ENCODE data around the gene NT5C.

NT5C gene

GRCh38 chr17:75115555-75115954 lies 16.0 kb downstream of the NT5C start:
- DNase-seq (ENCODE audit: low read depth), result no peak

- no peak for DNase-seq (ENCODE audit: low read depth)
Measured at GRCh38 chr17:75114552-75115314, 16.8 kb downstream of the NT5C start.

GRCh38 chr17:75113798-75114551 lies 17.6 kb downstream of the NT5C start:
- DNase-seq (ENCODE audit: low read depth), result peak; percentile 85

- no peak for DNase-seq (ENCODE audit: low read depth)
Measured at GRCh38 chr17:75111777-75112335, 19.7 kb downstream of the NT5C start.

GRCh38 chr17:75110234-75110937 lies 21.2 kb downstream of the NT5C start:
- DNase-seq (ENCODE audit: low read depth), result no peak

GRCh38 chr17:75109407-75110233 lies 21.9 kb downstream of the NT5C start, which contains the start of gene ARMC7:
ARMC7 (plus strand) TSS chr17:75109969; CDS start chr17:75110289, 320 bp downstream.
- peak; percentile 89 for DNase-seq (ENCODE audit: low read depth)

GRCh38 chr17:75109046-75109406 lies 22.5 kb downstream of the NT5C start:
- no peak for DNase-seq (ENCODE audit: low read depth)

GRCh38 chr17:75108193-75108592 lies 23.3 kb downstream of the NT5C start:
- no peak for DNase-seq (ENCODE audit: low read depth)

GRCh38 chr17:75105126-75106080 lies 26.1 kb downstream of the NT5C start:
- DNase-seq (ENCODE audit: low read depth), result no peak

GRCh38 chr17:75103601-75104554 lies 27.7 kb downstream of the NT5C start:
- DNase-seq (ENCODE audit: low read depth), result no peak

- no peak for DNase-seq (ENCODE audit: low read depth)
Measured at GRCh38 chr17:75102385-75102821, 29.1 kb downstream of the NT5C start.

- no peak for DNase-seq (ENCODE audit: low read depth)
Measured at GRCh38 chr17:75099881-75100595, 31.5 kb downstream of the NT5C start.

- DNase-seq (ENCODE audit: low read depth), result no peak
Measured at GRCh38 chr17:75098861-75099260, 32.7 kb downstream of the NT5C start.

GRCh38 chr17:75097865-75098264 lies 33.7 kb downstream of the NT5C start:
- no peak for DNase-seq (ENCODE audit: low read depth)

- no peak for DNase-seq (ENCODE audit: low read depth)
Measured at GRCh38 chr17:75096082-75096625, 35.4 kb downstream of the NT5C start.

GRCh38 chr17:75094871-75095399 lies 36.6 kb downstream of the NT5C start:
- DNase-seq (ENCODE audit: low read depth), result no peak

- DNase-seq (ENCODE audit: low read depth), result no peak
Measured at GRCh38 chr17:75093548-75094158, 37.9 kb downstream of the NT5C start.

Data from activated T-cell treated with anti-CD3 and anti-CD28 coated beads for 24 hours (primary cell).